Left lobe of liver (tissue), 2 donors: ENCODE results near the gene EIF4E3. TPM values are rescaled to one million over a fixed set of nuclear protein-coding genes. Genes with fewer than 3 reads are reported as not detected.

Source experiments
- ATAC-seq: fragments of 200-7000 bp; cut with Tn5 transposase; one replicate; pipeline ENCODE4 v1.9.1; 2020; ENCODE audit warnings: mild to moderate bottlenecking, moderate library complexity
- DNase-seq: peaks from one replicate; pipeline ENCODE4 v3.0.0-alpha.2; 2020; ENCODE audit warnings: low spot score
- total RNA-seq: library from RNA; stranded (reverse); gene quantifications from one replicate; pipeline ENCODE4 v1.2.1, GENCODE V29; 2021
- donor health status: DM: no; HTN: no; CAD: no; lungs with moderate emphysema.
- donor health status: DM: no; HTN: yes; CAD: no.

The EIF4E3 gene
- total RNA-seq, 1 donor from 2014 or later: 7.6 TPM

- DNase-seq (no peak), ATAC-seq (no peak)
Measured at GRCh38 chr3:71723452-71724170, 1.6 kb downstream of the EIF4E3 start.

GRCh38 chr3:71722693-71723092 is 2.5 kb downstream of the EIF4E3 start:
- DNase-seq (no peak), ATAC-seq (no peak)

DNA sequence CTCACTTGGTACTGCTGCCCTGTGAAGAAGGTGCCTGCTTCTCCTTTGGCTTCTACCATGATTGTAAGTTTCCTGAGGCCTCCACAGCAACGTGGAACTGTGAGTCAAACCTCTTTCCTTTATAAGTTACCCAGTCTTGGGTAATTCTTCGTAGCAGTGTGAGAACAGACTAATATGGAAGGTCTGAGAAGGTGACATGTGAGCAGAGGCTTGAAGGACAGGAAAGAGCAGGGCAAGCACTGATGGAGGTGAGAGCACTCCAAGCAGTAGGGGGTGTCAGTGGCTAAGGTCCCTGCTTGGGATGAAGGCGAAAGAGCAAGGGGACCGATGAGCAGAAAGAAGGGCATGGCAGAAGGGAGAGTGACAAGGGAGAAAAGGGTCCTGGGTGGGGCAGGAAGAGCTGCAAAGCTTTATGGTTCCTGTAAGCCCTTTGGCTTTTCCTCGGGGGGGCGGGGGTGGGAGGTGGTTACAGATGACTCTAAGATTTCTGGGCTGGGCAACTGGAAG is 3.5 kb downstream of the EIF4E3 start:
- ATAC-seq: no peak
- DNase-seq: no peak

GRCh38 chr3:71721002-71721401 is 4.2 kb downstream of the EIF4E3 start:
- ATAC-seq (no peak), DNase-seq (no peak)

DNA sequence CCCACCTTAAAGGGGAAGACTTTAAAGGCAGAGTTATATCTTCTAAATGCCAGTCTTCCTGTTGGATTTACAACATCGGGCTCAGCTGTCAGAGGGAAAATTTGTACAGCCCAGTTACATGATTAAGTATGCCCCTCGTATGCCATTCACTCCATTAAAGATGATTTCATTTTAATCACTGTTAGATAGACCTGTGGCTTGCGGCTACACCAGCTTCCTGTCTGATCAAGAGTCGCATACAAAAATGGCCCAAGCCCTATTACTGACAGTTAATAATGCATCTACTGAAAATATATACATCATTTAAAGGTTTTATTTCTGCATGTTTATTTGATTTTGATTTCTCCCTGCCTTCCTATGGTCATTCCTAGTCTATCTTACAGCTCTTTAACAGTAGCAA is 7.1 kb downstream of the EIF4E3 start:
- no peak for DNase-seq
- no peak for ATAC-seq

GRCh38 chr3:71714595-71714994 is 10.6 kb downstream of the EIF4E3 start:
- ATAC-seq: no peak
- DNase-seq: no peak

DNA sequence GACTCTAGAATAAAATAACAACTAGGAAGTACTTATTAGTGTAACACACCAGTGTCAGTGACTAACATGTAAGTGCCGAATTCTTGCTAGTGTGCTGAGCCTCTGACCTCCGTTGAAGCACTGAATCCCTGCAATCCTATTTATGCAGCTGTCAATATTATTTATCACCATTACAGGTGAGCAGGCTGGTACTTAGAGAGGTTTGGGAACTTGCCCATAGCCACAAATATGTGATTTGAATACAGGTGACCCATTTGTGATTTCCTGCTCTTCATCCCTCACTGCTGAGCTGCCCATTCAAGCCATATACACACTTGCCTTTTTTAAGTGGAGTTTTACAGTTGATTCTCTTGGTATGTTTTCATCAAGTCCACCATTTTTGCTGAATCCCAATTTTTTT is 12.2 kb downstream of the EIF4E3 start:
- ATAC-seq (no peak), DNase-seq (no peak)

DNA sequence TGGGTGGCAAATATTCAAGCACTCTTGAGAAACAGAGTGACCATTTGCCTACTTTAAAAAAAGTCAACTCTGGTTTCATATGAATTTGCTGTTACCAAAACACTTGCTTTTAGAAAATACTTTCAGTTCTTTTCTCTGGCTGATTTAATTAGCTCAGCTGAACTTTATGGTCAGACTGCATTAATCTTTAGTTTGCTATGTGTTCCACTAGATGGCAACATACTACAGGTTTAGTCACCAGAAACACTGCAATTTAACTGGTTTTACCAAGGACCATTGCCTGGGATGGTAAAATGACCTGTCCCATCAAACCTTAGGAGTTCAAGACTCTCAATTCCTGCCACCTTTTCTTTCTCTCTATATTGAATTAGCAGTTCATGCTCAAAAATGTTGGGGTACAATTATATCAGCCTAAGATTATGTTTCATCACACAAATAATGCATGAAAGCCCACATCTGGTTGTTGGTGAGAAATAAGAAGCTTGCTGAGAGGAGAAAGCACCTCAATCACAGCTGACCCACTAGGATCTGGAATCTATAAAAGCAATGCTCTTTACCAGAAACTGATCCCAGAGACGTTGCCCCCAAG is 14.2 kb downstream of the EIF4E3 start:
- no peak for DNase-seq
- ATAC-seq: peak; percentile 94

- DNase-seq (no peak), ATAC-seq (no peak)
Measured at GRCh38 chr3:71709908-71710511, 15.2 kb downstream of the EIF4E3 start.

DNA sequence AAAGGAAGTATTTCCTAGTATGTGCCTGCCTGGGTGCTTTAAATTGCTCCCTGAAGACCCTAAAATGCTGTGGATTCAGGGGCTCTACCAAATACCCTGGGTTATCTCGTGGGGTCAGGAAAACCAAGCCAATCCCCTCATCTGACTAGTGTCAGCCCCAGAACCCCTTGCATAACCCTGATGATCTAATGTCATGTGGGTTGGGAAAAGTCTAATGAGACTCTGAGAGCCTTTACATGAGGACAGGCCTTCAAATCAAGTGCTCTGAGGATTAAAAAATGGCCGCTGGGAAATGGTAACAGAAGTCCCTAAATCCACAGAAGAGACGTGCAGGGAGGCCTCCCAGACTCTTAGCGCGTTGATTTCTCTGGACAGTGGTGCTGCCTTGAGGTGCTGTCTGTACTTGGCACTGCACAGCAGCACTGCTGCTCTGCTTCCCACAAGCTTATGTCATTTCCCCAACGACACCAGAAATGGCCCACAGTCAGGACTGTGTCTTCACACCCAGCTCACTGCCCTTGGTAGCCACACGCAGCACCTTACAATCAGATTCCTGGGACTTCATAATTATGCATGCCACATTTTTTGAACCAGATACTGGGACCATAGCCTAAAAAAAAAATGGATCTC is 16.6 kb downstream of the EIF4E3 start:
- DNase-seq (no peak), ATAC-seq (peak; percentile 24)

DNA sequence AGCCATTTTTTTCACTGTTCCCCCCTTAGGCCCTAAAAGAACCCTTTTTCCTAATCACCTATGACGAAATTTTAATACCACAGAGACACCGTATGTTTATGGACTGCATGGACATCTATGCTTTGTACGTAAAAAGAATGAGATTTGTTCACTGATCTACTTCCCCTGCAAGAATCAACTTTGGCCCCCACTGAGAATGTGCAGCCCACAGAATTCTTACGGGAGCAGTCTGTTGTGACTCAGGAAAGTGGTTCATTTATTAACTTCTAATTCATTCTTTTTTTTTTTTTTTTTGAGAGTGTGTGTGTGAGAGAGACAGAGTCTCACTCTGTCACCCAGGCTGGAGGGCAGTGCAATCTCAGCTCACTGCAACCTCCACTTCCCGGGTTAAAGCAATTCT is 17.6 kb downstream of the EIF4E3 start:
- ATAC-seq (no peak), DNase-seq (no peak)

DNA sequence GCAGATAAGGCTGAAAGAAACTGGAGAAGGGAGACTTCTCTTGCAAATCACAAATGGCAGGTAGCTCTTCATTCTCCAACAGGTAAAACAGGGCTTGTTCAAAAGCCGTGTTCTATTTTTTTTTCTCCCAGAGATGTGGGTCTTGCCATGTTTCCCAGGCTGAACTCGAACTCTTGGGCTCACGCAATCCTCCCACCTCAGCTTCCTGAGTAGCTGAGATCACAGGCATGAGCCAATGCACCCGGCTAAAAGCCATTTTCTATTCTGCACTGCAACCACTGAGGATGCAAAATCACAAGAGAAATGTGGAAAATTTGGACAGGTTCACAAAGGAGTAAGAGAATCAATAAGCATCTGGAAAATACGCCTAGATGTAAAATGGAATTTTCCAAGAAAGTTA is 19.5 kb downstream of the EIF4E3 start:
- DNase-seq: no peak
- ATAC-seq: no peak

GRCh38 chr3:71704915-71705314 is 20.3 kb downstream of the EIF4E3 start:
- ATAC-seq (peak; percentile 47), DNase-seq (no peak)

- ATAC-seq: no peak
- no peak for DNase-seq
Measured at GRCh38 chr3:71703797-71704196, 21.4 kb downstream of the EIF4E3 start.

DNA sequence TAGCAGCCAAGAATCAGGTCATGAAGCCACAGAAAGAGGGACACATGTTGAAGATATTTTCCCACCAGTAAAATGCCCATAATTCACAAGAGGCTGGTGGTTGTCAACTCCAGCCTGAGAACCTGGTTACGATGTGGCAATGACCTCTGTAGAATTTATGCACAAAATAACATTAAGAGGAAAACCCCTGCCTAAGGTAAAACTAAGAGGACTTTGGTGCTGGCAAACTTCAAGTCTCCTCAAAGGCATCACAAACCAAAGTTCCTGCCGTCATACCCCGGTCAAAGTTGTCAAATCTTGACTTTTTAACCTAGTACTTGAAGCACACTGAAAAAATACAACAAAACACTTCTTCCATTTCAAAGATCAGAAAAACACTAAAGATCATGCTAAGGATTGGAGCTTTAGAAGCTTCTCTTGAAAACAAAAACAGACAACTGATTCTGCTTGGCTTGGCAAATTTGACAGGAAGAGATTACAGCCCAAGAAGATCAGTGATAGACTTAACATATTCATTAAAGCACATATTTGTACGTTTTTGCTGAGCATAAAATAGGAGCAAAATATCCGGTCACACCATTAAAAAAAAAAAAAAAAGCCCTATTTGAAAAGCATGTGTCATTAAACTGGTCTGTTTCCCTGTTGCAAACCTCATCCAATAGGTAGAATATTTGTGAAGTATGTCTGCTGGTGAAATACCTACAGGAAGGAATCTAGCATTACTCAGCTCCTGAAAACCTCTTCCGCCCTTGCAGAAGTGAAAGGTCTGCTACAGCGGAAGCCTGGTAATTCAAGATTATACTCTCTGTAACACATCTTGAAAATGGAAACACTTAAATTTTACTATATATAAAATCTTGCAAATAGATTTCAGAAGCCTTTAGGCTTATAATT is 22.8 kb downstream of the EIF4E3 start:
- ATAC-seq (peak; percentile 34), DNase-seq (no peak)

GRCh38 chr3:71701251-71701762 is 23.9 kb downstream of the EIF4E3 start:
- ATAC-seq: no peak

GRCh38 chr3:71695000-71695482 is 30.2 kb downstream of the EIF4E3 start:
- no peak for DNase-seq
- peak; percentile 70 for ATAC-seq

More at GRCh38 chr3:71701251-71701762, 23.9 kb downstream of the EIF4E3 start:
- DNase-seq: no peak

GRCh38 chr3:71694358-71694999 is 30.7 kb downstream of the EIF4E3 start:
- DNase-seq (no peak), ATAC-seq (no peak)

DNA sequence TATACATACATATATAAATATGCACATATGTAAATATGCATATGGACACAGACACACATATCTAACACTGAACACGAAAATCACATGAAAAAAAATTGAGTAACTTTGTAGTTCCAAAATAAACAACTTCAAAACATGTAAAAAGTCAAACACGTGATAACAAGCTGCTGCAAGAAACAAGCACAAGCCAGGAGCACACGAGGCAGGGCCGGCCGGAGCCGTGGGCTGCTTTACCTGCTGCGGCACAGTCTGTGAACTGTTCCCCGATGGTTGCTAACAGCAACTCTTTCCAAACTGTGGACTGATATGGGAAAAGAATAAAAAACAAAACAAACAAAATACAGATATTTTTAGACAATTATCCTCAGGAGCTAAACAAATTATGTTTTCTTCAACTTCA is 31.6 kb downstream of the EIF4E3 start:
- ATAC-seq (peak; percentile 24), DNase-seq (no peak)

GRCh38 chr3:71692139-71692538 is 33.1 kb downstream of the EIF4E3 start:
- ATAC-seq (no peak), DNase-seq (no peak)
